ENCODE data around the gene NXPH1.

Gene NXPH1

GRCh38 chr7:8422177-8422576, 11.2 kb upstream of the NXPH1 start:
- no peak for DNase-seq
- no peak for TF ChIP-seq POLR2A (IDR thresholded peaks at IDR 0.05; ENCODE audit: low read length)
- no peak for TF ChIP-seq GATA1 (IDR thresholded peaks at IDR 0.05; ENCODE audit: low read depth, low read length)

GRCh38 chr7:8423057-8423456, 10.4 kb upstream of the NXPH1 start:
- DNase-seq, result no peak
- TF ChIP-seq GATA1 (IDR thresholded peaks at IDR 0.05; ENCODE audit: low read depth, low read length) (no peak), POLR2A (IDR thresholded peaks at IDR 0.05; ENCODE audit: low read length) (no peak)

- TF ChIP-seq GATA1 (IDR thresholded peaks at IDR 0.05; ENCODE audit: low read depth, low read length) (no peak), POLR2A (IDR thresholded peaks at IDR 0.05; ENCODE audit: low read length) (no peak)
- no peak for DNase-seq
Observed at GRCh38 chr7:8425223-8425622, 8.2 kb upstream of the NXPH1 start.

- DNase-seq, result no peak
- TF ChIP-seq GATA1 (IDR thresholded peaks at IDR 0.05; ENCODE audit: low read depth, low read length) (no peak), POLR2A (IDR thresholded peaks at IDR 0.05; ENCODE audit: low read length) (no peak)
Observed at GRCh38 chr7:8430643-8431042, 2.8 kb upstream of the NXPH1 start.

- no peak for DNase-seq
- TF ChIP-seq POLR2A (IDR thresholded peaks at IDR 0.05; ENCODE audit: low read length), result no peak
Observed at GRCh38 chr7:8434290-8435002, 1.0 kb downstream of the NXPH1 start.

- no peak for DNase-seq
- TF ChIP-seq GATA1 (IDR thresholded peaks at IDR 0.05; ENCODE audit: low read depth, low read length), result no peak
- no peak for TF ChIP-seq POLR2A (IDR thresholded peaks at IDR 0.05; ENCODE audit: low read length)
Observed at GRCh38 chr7:8435095-8435494, 1.7 kb downstream of the NXPH1 start.

GRCh38 chr7:8435590-8436545, 2.5 kb downstream of the NXPH1 start:
- no peak for DNase-seq
- TF ChIP-seq GATA1 (IDR thresholded peaks at IDR 0.05; ENCODE audit: low read depth, low read length) (no peak), POLR2A (IDR thresholded peaks at IDR 0.05; ENCODE audit: low read length) (no peak)

- peak; percentile 23 to 62 for DNase-seq
- no peak for TF ChIP-seq GATA1 (IDR thresholded peaks at IDR 0.05; ENCODE audit: low read depth, low read length)
- TF ChIP-seq POLR2A (IDR thresholded peaks at IDR 0.05; ENCODE audit: low read length), result no peak
Observed at GRCh38 chr7:8436965-8437364, 3.6 kb downstream of the NXPH1 start.

GRCh38 chr7:8437606-8438005, 4.2 kb downstream of the NXPH1 start:
- TF ChIP-seq POLR2A (IDR thresholded peaks at IDR 0.05; ENCODE audit: low read length) (no peak), GATA1 (IDR thresholded peaks at IDR 0.05; ENCODE audit: low read depth, low read length) (no peak)
- DNase-seq, result no peak

GRCh38 chr7:8440670-8441069, 7.3 kb downstream of the NXPH1 start:
- no peak for TF ChIP-seq POLR2A (IDR thresholded peaks at IDR 0.05; ENCODE audit: low read length)
- TF ChIP-seq GATA1 (IDR thresholded peaks at IDR 0.05; ENCODE audit: low read depth, low read length), result no peak
- DNase-seq, result no peak

- no peak for DNase-seq
- TF ChIP-seq POLR2A (IDR thresholded peaks at IDR 0.05; ENCODE audit: low read length) (no peak), GATA1 (IDR thresholded peaks at IDR 0.05; ENCODE audit: low read depth, low read length) (no peak)
Observed at GRCh38 chr7:8441106-8441965, 7.9 kb downstream of the NXPH1 start.

- DNase-seq, result no peak
- TF ChIP-seq POLR2A (IDR thresholded peaks at IDR 0.05; ENCODE audit: low read length) (no peak), GATA1 (IDR thresholded peaks at IDR 0.05; ENCODE audit: low read depth, low read length) (no peak)
Observed at GRCh38 chr7:8442051-8442813, 8.8 kb downstream of the NXPH1 start.

GRCh38 chr7:8442814-8443304, 9.4 kb downstream of the NXPH1 start:
- TF ChIP-seq POLR2A (IDR thresholded peaks at IDR 0.05; ENCODE audit: low read length) (no peak), GATA1 (IDR thresholded peaks at IDR 0.05; ENCODE audit: low read depth, low read length) (no peak)
- DNase-seq, result peak; percentile 73 to 74

Measured in erythroblast (primary cell).